K562 (cell line): ENCODE results near the gene PLPP1. TPM values are rescaled to one million over a fixed set of nuclear protein-coding genes. Genes with fewer than 3 reads are reported as not detected.

ENCODE experiments used
- ATAC-seq: fragments of 200-7000 bp; cut with Tn5 transposase; 3 replicates; pipeline ENCODE4 v1.9.1; 2020; ENCODE audit warnings: moderate library complexity
- BruUV-seq: library from RNA; stranded (reverse); fragments of 400-500 nt; replicated peaks from 2 replicates; lab custom pipeline; 2021; lab: Mats Ljungman, UMichigan
- CTCF ChIA-PET: fragments of 300-600 bp; formaldehyde crosslinking; extraction: SDS; loops from one replicate; lab custom pipeline; 2021; ENCODE audit warnings: low intra/inter-chr PET ratio; lab: Yijun Ruan, JAX
- POLR2A ChIA-PET: fragments of 300-600, 350-650 bp; sonication (Branson Sonifier 250); formaldehyde crosslinking; extraction: SDS; loops from one replicate; lab custom pipeline; 2021; ENCODE audit warnings: antibody characterized with exemption, inconsistent platforms; lab: Yijun Ruan, JAX
- DNase-seq, 4 experiments: peaks; one replicate each; pipeline versions ENCODE4 v3.0.0 to v3.0.0-alpha.2; 2011 to 2018; ENCODE audit warnings: low spot score in 3 of 4, mixed read lengths in 3 of 4; ENCODE audit errors: extremely low read depth in 1 of 4
- FAIRE-seq: peaks from 2 replicates; lab custom pipeline; 2011; peaks lifted over from hg19 to GRCh38; lab: Jason Lieb, UNC
- H2AFZ ChIP-seq: 2 replicates; pipeline ENCODE4 v1.6.0; 2011; ENCODE audit warnings: low read depth, low read length, control low read depth, inconsistent platforms
- H3K27ac ChIP-seq: fragments of 200-600 bp; 3 replicates; pipeline ENCODE4 v1.8.0; 2011; ENCODE audit warnings: low read depth, mild to moderate bottlenecking, control low read depth, inconsistent platforms, low read length, moderate library complexity, mixed read lengths; ENCODE audit errors: extremely low read depth
- H3K27me3 ChIP-seq, 2 experiments: fragments of 300-600 bp in 1 of 2; 2 replicates in 1 of 2; 3 replicates in 1 of 2; pipeline versions ENCODE4 v1.6.0 to v1.8.0; 2011; ENCODE audit warnings: inconsistent platforms in 2 of 2, low read length in 2 of 2, mild to moderate bottlenecking in 1 of 2, mixed read lengths in 1 of 2, moderate library complexity in 1 of 2; ENCODE audit not compliant: control insufficient read depth in 2 of 2, insufficient read depth in 2 of 2
- H3K36me3 ChIP-seq: fragments of 300-600 bp; 3 replicates; pipeline ENCODE4 v1.8.0; 2011; ENCODE audit warnings: mild to moderate bottlenecking, low read length, inconsistent platforms; ENCODE audit not compliant: control insufficient read depth, insufficient read depth
- H3K4me1 ChIP-seq, 2 experiments: fragments of 200-600 bp in 1 of 2; replicated peaks in 1 of 2; 2 replicates in 1 of 2; 3 replicates in 1 of 2; pipeline versions ENCODE4 v1.5.1 to v1.8.0; 2011; ENCODE audit warnings: inconsistent platforms in 2 of 2, low read length in 2 of 2, mild to moderate bottlenecking in 1 of 2, mixed read lengths in 1 of 2, moderate library complexity in 1 of 2; ENCODE audit not compliant: control insufficient read depth in 2 of 2, insufficient read depth in 2 of 2
- H3K4me2 ChIP-seq: 2 replicates; pipeline ENCODE4 v1.6.1; 2011; ENCODE audit warnings: low read length, control low read depth, inconsistent platforms, mixed read lengths; ENCODE audit not compliant: insufficient read depth
- H3K4me3 ChIP-seq: fragments of 200-600 bp; sonication (generic), shearing (Covaris generic); 2 replicates; pipeline ENCODE4 v1.5.1; 2016; ENCODE audit warnings: control low read depth, inconsistent platforms
- H3K79me2 ChIP-seq: fragments of 200-600 bp; 3 replicates; pipeline ENCODE4 v1.8.0; 2011; ENCODE audit warnings: low read length, inconsistent platforms; ENCODE audit not compliant: control insufficient read depth, insufficient read depth
- H3K9ac ChIP-seq, 2 experiments: 2 replicates each; pipeline versions ENCODE4 v1.6.0 to v1.6.1; 2011; ENCODE audit warnings: low read depth in 2 of 2, low read length in 2 of 2, control low read depth in 1 of 2, inconsistent platforms in 1 of 2, mild to moderate bottlenecking in 1 of 2, mixed read lengths in 1 of 2; ENCODE audit not compliant: insufficient read depth in 1 of 2
- H3K9me1 ChIP-seq: one replicate; pipeline ENCODE4 v1.6.0; 2011; ENCODE audit warnings: inconsistent platforms, mild to moderate bottlenecking, low read length, moderate library complexity; ENCODE audit not compliant: control insufficient read depth, insufficient read depth
- H3K9me3 ChIP-seq: replicated peaks from 2 replicates; pipeline ENCODE4 v1.5.1; 2011; ENCODE audit warnings: low read depth, low read length, inconsistent platforms; ENCODE audit not compliant: control insufficient read depth, insufficient read depth
- H4K20me1 ChIP-seq: replicated peaks from 2 replicates; pipeline ENCODE4 v1.6.1; 2011; ENCODE audit warnings: low read length, inconsistent platforms, mixed read lengths; ENCODE audit not compliant: control insufficient read depth, insufficient read depth
- C11orf30 ChIP-seq: fragments of 450-650 bp; IDR thresholded peaks from 2 replicates; pipeline ENCODE4 v1.6.1; 2016; ENCODE audit warnings: low read depth, mild to moderate bottlenecking
- CBX1 ChIP-seq: sonication (generic); IDR thresholded peaks from 2 replicates; pipeline ENCODE4 v1.6.1; 2016; ENCODE audit warnings: antibody characterized with exemption, low read depth, mild to moderate bottlenecking
- CHD7 ChIP-seq: fragments of 200-600 bp; sonication (generic); IDR thresholded peaks from one replicate; pipeline ENCODE4 v1.6.1; 2012; ENCODE audit warnings: mild to moderate bottlenecking, low read depth, low read length, inconsistent platforms
- MAFF ChIP-seq: IDR thresholded peaks from 2 replicates; pipeline ENCODE4 v1.6.1; 2012; ENCODE audit warnings: low read length, improper control_type of control experiment
- MTA3 ChIP-seq: fragments of 450-650 bp; formaldehyde crosslinking; IDR thresholded peaks from 2 replicates; pipeline ENCODE4 v1.6.1; 2017; ENCODE audit warnings: mild to moderate bottlenecking, borderline replicate concordance
- NEUROD1 ChIP-seq: fragments of 150-350 bp; IDR thresholded peaks from 2 replicates; pipeline ENCODE4 v1.6.1; 2014; ENCODE audit warnings: borderline replicate concordance, low read length, low read depth; ENCODE audit not compliant: partially characterized antibody
- NFRKB ChIP-seq: fragments of 450-650 bp; IDR thresholded peaks from 2 replicates; pipeline ENCODE4 v1.6.1; 2016; ENCODE audit warnings: low read depth
- NONO ChIP-seq, 2 experiments: fragments of 200-400 bp in 1 of 2; fragments of 450-650 bp in 1 of 2; formaldehyde crosslinking in 1 of 2; IDR thresholded peaks; 2 replicates each; pipeline ENCODE4 v1.6.1; 2017; ENCODE audit warnings: low read depth in 2 of 2, mild to moderate bottlenecking in 2 of 2, moderate library complexity in 2 of 2, low read length in 1 of 2
- POLR2A ChIP-seq: fragments of 450-650 bp; conservative IDR thresholded peaks from 2 replicates; pipeline ENCODE4 v1.6.1; 2016
- SRF ChIP-seq, 2 experiments: fragments of 250-450, 450-650 bp in 1 of 2; sonication (Bioruptor Pico) in 1 of 2; sonication (generic) in 1 of 2; formaldehyde crosslinking; IDR thresholded peaks; 2 replicates each; pipeline versions ENCODE4 v1.5.0 to v1.5.1; 2020 to 2022; ENCODE audit warnings: mild to moderate bottlenecking in 1 of 2, missing genetic modification reagents in 1 of 2
- TBP ChIP-seq: optimal IDR thresholded peaks from 2 replicates; pipeline ENCODE3; 2011; ENCODE audit warnings: low read depth, low read length, improper control_type of control experiment
- XRCC3 ChIP-seq: fragments of 450-650 bp; IDR thresholded peaks from 2 replicates; pipeline ENCODE4 v1.6.1; 2017; ENCODE audit warnings: mild to moderate bottlenecking, moderate library complexity
- ZNF274 ChIP-seq: IDR thresholded peaks from 2 replicates; pipeline ENCODE4 v1.6.1; 2011; ENCODE audit warnings: low read depth, mild to moderate bottlenecking, low read length, moderate library complexity, borderline replicate concordance
- ZNF316 ChIP-seq: fragments of 450-650 bp; IDR thresholded peaks from 2 replicates; pipeline ENCODE4 v1.6.1; 2016
- ZSCAN29 ChIP-seq: fragments of 450-650 bp; IDR thresholded peaks from 2 replicates; pipeline ENCODE4 v1.6.1; 2017
- WGBS: fragments of 100-300 bp; shearing (Covaris generic); methylation state at CpG from one replicate; pipeline ENCODE4 v1.1.6; 2016; ENCODE audit warnings: low coverage, mixed read lengths; ENCODE audit not compliant: insufficient coverage; ENCODE audit errors: missing lambda C conversion rate; 5-methylcytosine and 5-hydroxymethylcytosine counted together
- in situ Hi-C: fragments of 300-500 bp; cut with MboI; formaldehyde crosslinking; loops from 4 replicates; pipeline ENCODE4 v1.15.0; 2018; ENCODE audit warnings: inconsistent platforms, mixed read lengths
- intact Hi-C: fragments of 100-400 bp; cut with micrococcal nuclease; formaldehyde crosslinking; loops from 2 replicates; pipeline ENCODE4 v1.14.2; 2022
- polyA plus RNA-seq, 8 experiments: library from polyadenylated mRNA; depleted of rRNA in 4 of 8; stranded (reverse) in 5 of 8; unstranded in 3 of 8; fragments of >200 nt; fragmentation: Nextera tagmentation in 2 of 8; fragmentation: Illumina TruSeq in 1 of 8; extraction: Ambion mirVana in 2 of 8; extraction: Trizol in 1 of 8; gene quantifications; 2 replicates each; pipeline versions ENCODE4 v1.2.1 to v1.2.3, GENCODE V29; 2011 to 2014; ENCODE audit warnings: inconsistent platforms in 1 of 8, missing spikeins in 1 of 8
- total RNA-seq, 7 experiments: library from RNA; depleted of rRNA in 6 of 7; stranded (reverse); fragments of >200 nt in 6 of 7; fragmentation: Illumina TruSeq in 2 of 7; extraction: Trizol in 2 of 7; gene quantifications; 2 replicates each; pipeline versions ENCODE4 v1.2.1 to v1.2.3, GENCODE V29; 2011 to 2021; ENCODE audit warnings: low replicate concordance in 1 of 7

PLPP1 gene
- total and polyA plus RNA-seq, 9 of the 15 experiments (the other 6 are each of a cell fraction or from before 2014, with no cell fraction given), result 0.04 to 0.24 (median 0.04) TPM; not detected in 6

DNA sequence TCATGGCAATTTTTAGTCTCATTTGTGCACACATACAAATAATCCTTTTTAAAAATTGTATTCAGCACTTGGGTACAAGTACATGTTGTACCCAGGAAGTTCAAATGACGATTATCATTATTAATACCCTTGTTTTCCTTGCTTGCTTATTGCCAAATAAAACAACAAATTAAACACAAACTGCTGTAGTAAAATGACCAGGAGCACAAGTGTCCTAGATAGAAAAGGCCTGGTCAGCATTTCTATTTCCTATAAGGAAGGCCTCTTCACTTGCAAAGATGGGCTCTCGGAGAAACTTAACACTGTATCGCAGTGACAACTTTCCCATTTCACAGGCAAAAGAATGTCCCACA lies 34.7 kb upstream of the PLPP1 start:
- in situ Hi-C loops, result no loop called here
- Histone ChIP-seq H3K9ac (no peak overlapping the region), H3K27me3 (peaks cover 9 to 28% of the 10 kb centered on the region in 2 experiments; a peak in 4 of 5 replicates), H3K9me3 (no peaks in the 10 kb centered on the region), H3K4me2 (no peak overlapping the region), H3K36me3 (no peaks in the 10 kb centered on the region), H3K27ac (no peak overlapping the region), H3K9me1 (no peaks in the 10 kb centered on the region), H3K79me2 (no peaks in the 10 kb centered on the region), H3K4me3 (no peak overlapping the region), H2AFZ (no peak overlapping the region), H4K20me1 (no peaks in the 10 kb centered on the region), H3K4me1 (no peaks in the 10 kb centered on the region)
- WGBS, result 33% methylated on average over 3 of the region's 3 CpGs
- FAIRE-seq (no peak), DNase-seq (no peak), ATAC-seq (no peak)
- ChIA-PET POLR2A (no interaction called here), CTCF (no interaction called here)
- BruUV-seq, result no TSS peak
- intact Hi-C loops, result no loop called here
- TF ChIP-seq ZNF274 (no peak), MAFF (peak; percentile 17; the same call in 1 of the 2 replicates), MTA3 (no peak), XRCC3 (no peak), CBX1 (no peak), POLR2A (no peak), TBP (no peak), ZNF316 (peak; percentile 70), NFRKB (no peak), C11orf30 (peak; percentile 38; the same call in 1 of the 2 replicates), NEUROD1 (no peak), NONO (IDR thresholded peaks at IDR 0.05; ENCODE audit: low read depth in 2 of 2, low read length in 1 of 2) (no peak), ZSCAN29 (no peak), CHD7 (no peak), SRF (CRISPR knock-in tag; IDR thresholded peaks at IDR 0.05) (no peak)
